ENCODE measurements around the gene SAMD4B.

- TF ChIP-seq HDGF (IDR thresholded peaks at IDR 0.05), result no peak
- no peak for TF ChIP-seq EP300 (IDR thresholded peaks at IDR 0.05; ENCODE audit: borderline replicate concordance in 1 of 2, control insufficient read depth in 1 of 2, low read depth in 2 of 2, low read length in 2 of 2)
- TF ChIP-seq SMARCA5 (IDR thresholded peaks at IDR 0.05), result no peak
- TF ChIP-seq CREB1 (IDR thresholded peaks at IDR 0.05; ENCODE audit: low read depth), result no peak
- TF ChIP-seq SMC3 (IDR thresholded peaks at IDR 0.05; ENCODE audit: borderline replicate concordance, low read length), result no peak
- TF ChIP-seq USF1 (IDR thresholded peaks at IDR 0.05; ENCODE audit: borderline replicate concordance, extremely low read length, insufficient read depth, low read depth, low read length), result no peak
- TF ChIP-seq POLR2AphosphoS5 (IDR thresholded peaks at IDR 0.05; ENCODE audit: low read length), result no peak
- no peak for TF ChIP-seq CTCF (IDR thresholded peaks at IDR 0.05 in 2 of 3, conservative IDR thresholded peaks at IDR 0.05 in 1 of 3; ENCODE audit: control insufficient read depth in 2 of 3, extremely low read depth in 1 of 3, insufficient read depth in 1 of 3, low read depth in 3 of 3, low read length in 3 of 3)
- TF ChIP-seq ZBTB33 (IDR thresholded peaks at IDR 0.05), result no peak
Observed at GRCh38 chr19:39325778-39326665, 16.2 kb upstream of the SAMD4B start.
